Cardiac muscle cell (in vitro differentiated cells and primary cell): ENCODE results near the gene MRGPRE. TPM values are rescaled to one million over a fixed set of nuclear protein-coding genes. Genes with fewer than 3 reads are reported as not detected.
"Not testable (repeated sequence)": the region's sequence is repeated elsewhere in the genome, so short reads cannot be mapped to it uniquely, and the experiment has no call there.

Experiments
- DNase-seq, 2 donors: peaks; one replicate each; pipeline versions ENCODE4 v3.0.0 to v3.0.0-alpha.2; 2010 to 2017; ENCODE audit warnings: low read depth in 1 of 2, low spot score in 1 of 2
- H3K27ac ChIP-seq: fragments of 200-600 bp; sonication (generic); 2 replicates; pipeline ENCODE4 v1.5.1; 2016
- H3K27me3 ChIP-seq: fragments of 200-600 bp; sonication (generic); 2 replicates; pipeline ENCODE4 v1.6.0; 2016; ENCODE audit warnings: control low read depth
- H3K36me3 ChIP-seq: fragments of 200-600 bp; sonication (generic); 2 replicates; pipeline ENCODE4 v1.5.1; 2016; ENCODE audit warnings: control low read depth
- H3K4me1 ChIP-seq: fragments of 200-600 bp; sonication (generic); 2 replicates; pipeline ENCODE4 v1.8.1; 2017; ENCODE audit warnings: low read depth, mild to moderate bottlenecking, mixed run types
- H3K4me3 ChIP-seq: fragments of 200-600 bp; sonication (generic); 2 replicates; pipeline ENCODE4 v1.5.1; 2016; ENCODE audit warnings: mild to moderate bottlenecking
- H3K9me3 ChIP-seq: fragments of 200-600 bp; sonication (generic); 2 replicates; pipeline ENCODE4 v1.5.1; 2017; ENCODE audit warnings: low read depth, mild to moderate bottlenecking, control low read depth
- CTCF ChIP-seq: IDR thresholded peaks from 2 replicates; pipeline ENCODE4 v1.5.1; 2012; ENCODE audit warnings: low read depth, mild to moderate bottlenecking, low read length
- polyA plus RNA-seq: library from polyadenylated mRNA; unstranded; fragments of >200 nt; fragmentation: Nextera tagmentation; extraction: Ambion mirVana; gene quantifications from 2 replicates; pipeline ENCODE4 v1.2.1, GENCODE V29; 2016
- total RNA-seq: library from RNA; depleted of rRNA; stranded (reverse); fragments of >200 nt; gene quantifications from 2 replicates; pipeline ENCODE4 v1.2.3, GENCODE V29; 2016

MRGPRE gene
- total RNA-seq (not detected in 2 replicates), polyA plus RNA-seq (not detected in 2 replicates)

- Histone ChIP-seq H3K4me1 (no peaks in the 10 kb centered on the region), H3K9me3 (no peaks in the 10 kb centered on the region), H3K27me3 (no peaks in the 10 kb centered on the region), H3K4me3 (no peak within 1 kb of the TSS), H3K27ac (no peak within 1 kb of the TSS), H3K36me3 (no peaks in the 10 kb centered on the region)
- no peak for TF ChIP-seq CTCF
- DNase-seq: no peak
Measured at GRCh38 chr11:3231851-3232744, at the start of gene MRGPRE. MRGPRE (minus strand) TSS chr11:3232417; CDS start chr11:3228799, 3,618 bp downstream.

- H3K9me3 ChIP-seq, H3K4me1 ChIP-seq, H3K36me3 ChIP-seq, H3K27me3 ChIP-seq, H3K27ac ChIP-seq, H3K4me3 ChIP-seq, DNase-seq: not testable (repeated sequence)
Measured at GRCh38 chr11:3281146-3281545, 48.9 kb upstream of the MRGPRE start.

- not testable (repeated sequence) for H3K27me3 ChIP-seq, DNase-seq, H3K4me1 ChIP-seq, H3K27ac ChIP-seq, H3K4me3 ChIP-seq, H3K36me3 ChIP-seq, H3K9me3 ChIP-seq
Measured at GRCh38 chr11:3280662-3281061, 48.4 kb upstream of the MRGPRE start.

- H3K4me1 ChIP-seq, H3K36me3 ChIP-seq, H3K9me3 ChIP-seq, H3K4me3 ChIP-seq, H3K27ac ChIP-seq, H3K27me3 ChIP-seq, DNase-seq: not testable (repeated sequence)
Measured at GRCh38 chr11:3278922-3279321, 46.7 kb upstream of the MRGPRE start.

GRCh38 chr11:3273629-3274028 lies 41.4 kb upstream of the MRGPRE start:
- not testable (repeated sequence) for DNase-seq, H3K36me3 ChIP-seq, H3K9me3 ChIP-seq

GRCh38 chr11:3262548-3262947 lies 30.3 kb upstream of the MRGPRE start:
- H3K4me3 ChIP-seq, H3K27me3 ChIP-seq, H3K36me3 ChIP-seq, H3K4me1 ChIP-seq, H3K9me3 ChIP-seq, DNase-seq, H3K27ac ChIP-seq: not testable (repeated sequence)

More at GRCh38 chr11:3273629-3274028, 41.4 kb upstream of the MRGPRE start:
- not testable (repeated sequence) for H3K27me3 ChIP-seq, H3K4me1 ChIP-seq, H3K27ac ChIP-seq, H3K4me3 ChIP-seq

GRCh38 chr11:3261831-3262230 lies 29.6 kb upstream of the MRGPRE start:
- H3K4me3 ChIP-seq, DNase-seq, H3K4me1 ChIP-seq, H3K36me3 ChIP-seq, H3K27me3 ChIP-seq, H3K9me3 ChIP-seq, H3K27ac ChIP-seq: not testable (repeated sequence)

- not testable (repeated sequence) for H3K27me3 ChIP-seq, H3K9me3 ChIP-seq, H3K4me3 ChIP-seq, DNase-seq, H3K27ac ChIP-seq, H3K4me1 ChIP-seq, H3K36me3 ChIP-seq
Measured at GRCh38 chr11:3257509-3257908, 25.3 kb upstream of the MRGPRE start.

- not testable (repeated sequence) for H3K4me3 ChIP-seq, DNase-seq, H3K27ac ChIP-seq, H3K27me3 ChIP-seq, H3K4me1 ChIP-seq, H3K9me3 ChIP-seq, H3K36me3 ChIP-seq
Measured at GRCh38 chr11:3255241-3255640, 23.0 kb upstream of the MRGPRE start.

GRCh38 chr11:3254773-3255172 lies 22.6 kb upstream of the MRGPRE start:
- not testable (repeated sequence) for H3K27me3 ChIP-seq, H3K4me3 ChIP-seq, H3K4me1 ChIP-seq, H3K27ac ChIP-seq, H3K36me3 ChIP-seq, DNase-seq, H3K9me3 ChIP-seq
